Measurements from ENCODE around the gene HPS4. TPM values are rescaled to one million over a fixed set of nuclear protein-coding genes. Genes with fewer than 3 reads are reported as not detected.
"Not testable (repeated sequence)": the region's sequence is repeated elsewhere in the genome, so short reads cannot be mapped to it uniquely, and the experiment has no call there.

HPS4 gene
- total and polyA plus RNA-seq, 4 donors, result 5.4 to 26.2 (median 12.6) TPM

GRCh38 chr22:26410386-26410785 lies 73.2 kb downstream of the HPS4 start:
- no peaks in the 10 kb centered on the region for H3K4me1 ChIP-seq (ENCODE audit: control insufficient read depth in 4 of 4, insufficient read depth in 4 of 4, low read length in 3 of 4)
- TF ChIP-seq ZBTB33 (IDR thresholded peaks at IDR 0.05) (no peak), HNF4G (IDR thresholded peaks at IDR 0.05) (no peak), EGR1 (IDR thresholded peaks at IDR 0.05; ENCODE audit: low read depth in 2 of 2) (no peak)
- no peak overlapping the region for H3K9ac ChIP-seq (ENCODE audit: low read depth in 1 of 2, low read length in 2 of 2)
- H3K9me3 ChIP-seq (ENCODE audit: control insufficient read depth in 4 of 4, low read length in 3 of 4), result peaks cover 2 to 5% (median 3%) of the 10 kb centered on the region in 4 donors
- no peak overlapping the region for H3K4me3 ChIP-seq (ENCODE audit: low read depth in 1 of 3, low read length in 3 of 3)
- no peak overlapping the region for H3K27ac ChIP-seq (ENCODE audit: low read depth in 1 of 2, low read length in 2 of 2)
- peaks cover 0 to 15% (median 2%) of the 10 kb centered on the region in 4 donors for H3K27me3 ChIP-seq (ENCODE audit: control insufficient read depth in 4 of 4, insufficient read depth in 4 of 4, low read length in 3 of 4)
- DNase-seq (ENCODE audit: low spot score), result no peak
- WGBS, result 68% methylated on average over 5 of the region's 5 CpGs
- no peaks in the 10 kb centered on the region for H3K36me3 ChIP-seq (ENCODE audit: control insufficient read depth in 4 of 4, insufficient read depth in 3 of 4, low read depth in 1 of 4, low read length in 3 of 4)

- 55% methylated on average over 5 of the region's 5 CpGs for WGBS
- no peaks in the 10 kb centered on the region for H3K4me1 ChIP-seq (ENCODE audit: control insufficient read depth in 4 of 4, insufficient read depth in 4 of 4, low read length in 3 of 4)
- H3K9ac ChIP-seq (ENCODE audit: low read depth in 1 of 2, low read length in 2 of 2), result no peak overlapping the region
- DNase-seq (ENCODE audit: low spot score), result no peak
- H3K27me3 ChIP-seq (ENCODE audit: control insufficient read depth in 4 of 4, insufficient read depth in 4 of 4, low read length in 3 of 4), result peaks cover 0 to 15% (median 2%) of the 10 kb centered on the region in 4 donors
- no peak overlapping the region for H3K4me3 ChIP-seq (ENCODE audit: low read depth in 1 of 3, low read length in 3 of 3)
- no peak overlapping the region for H3K27ac ChIP-seq (ENCODE audit: low read depth in 1 of 2, low read length in 2 of 2)
- TF ChIP-seq REST (IDR thresholded peaks at IDR 0.05), result no peak
- TF ChIP-seq NR2F2 (IDR thresholded peaks at IDR 0.05), result no peak
- no peak for TF ChIP-seq GABPA (IDR thresholded peaks at IDR 0.05 in 1 of 2, conservative IDR thresholded peaks at IDR 0.05 in 1 of 2)
- TF ChIP-seq RXRA (IDR thresholded peaks at IDR 0.05), result no peak
- no peak for TF ChIP-seq MAX (IDR thresholded peaks at IDR 0.05)
- TF ChIP-seq YY1 (IDR thresholded peaks at IDR 0.05), result no peak
- no peak for TF ChIP-seq FOXA1 (IDR thresholded peaks at IDR 0.05)
- TF ChIP-seq TAF1 (conservative IDR thresholded peaks at IDR 0.05), result no peak
- TF ChIP-seq HNF4A (conservative IDR thresholded peaks at IDR 0.05), result no peak
- no peak for TF ChIP-seq EGR1 (IDR thresholded peaks at IDR 0.05; ENCODE audit: low read depth in 2 of 2)
- no peak for TF ChIP-seq JUND (IDR thresholded peaks at IDR 0.05)
- no peak for TF ChIP-seq CTCF (IDR thresholded peaks at IDR 0.05; ENCODE audit: low read depth, low read length, missing input control)
- TF ChIP-seq FOXA2 (IDR thresholded peaks at IDR 0.05), result no peak
- no peak for TF ChIP-seq ZBTB33 (IDR thresholded peaks at IDR 0.05)
- TF ChIP-seq ATF3 (IDR thresholded peaks at IDR 0.05), result no peak
- TF ChIP-seq SP1 (IDR thresholded peaks at IDR 0.05), result no peak
- TF ChIP-seq HNF4G (IDR thresholded peaks at IDR 0.05), result no peak
- no peak for TF ChIP-seq RAD21 (IDR thresholded peaks at IDR 0.05)
- peaks cover 2 to 5% (median 3%) of the 10 kb centered on the region in 4 donors for H3K9me3 ChIP-seq (ENCODE audit: control insufficient read depth in 4 of 4, low read length in 3 of 4)
- H3K36me3 ChIP-seq (ENCODE audit: control insufficient read depth in 4 of 4, insufficient read depth in 3 of 4, low read depth in 1 of 4, low read length in 3 of 4), result no peaks in the 10 kb centered on the region
Observed at GRCh38 chr22:26409719-26410335, 73.8 kb downstream of the HPS4 start.

GRCh38 chr22:26408562-26409220 lies 74.9 kb downstream of the HPS4 start:
- H3K9me3 ChIP-seq (ENCODE audit: control insufficient read depth in 4 of 4, low read length in 3 of 4); DNase-seq (ENCODE audit: low spot score); H3K4me1 ChIP-seq (ENCODE audit: control insufficient read depth in 4 of 4, insufficient read depth in 4 of 4, low read length in 3 of 4); H3K4me3 ChIP-seq (ENCODE audit: low read depth in 1 of 3, low read length in 3 of 3); H3K27ac ChIP-seq (ENCODE audit: low read depth in 1 of 2, low read length in 2 of 2); H3K9ac ChIP-seq (ENCODE audit: low read depth in 1 of 2, low read length in 2 of 2); H3K36me3 ChIP-seq (ENCODE audit: control insufficient read depth in 4 of 4, insufficient read depth in 3 of 4, low read depth in 1 of 4, low read length in 3 of 4): not testable (repeated sequence)
- peaks cover 0 to 15% (median 2%) of the 10 kb centered on the region in 4 donors for H3K27me3 ChIP-seq (ENCODE audit: control insufficient read depth in 4 of 4, insufficient read depth in 4 of 4, low read length in 3 of 4)
- 82% methylated on average over 7 of the region's 7 CpGs for WGBS
